ENCODE results near the gene LRRC8E. TPM values are rescaled to one million over a fixed set of nuclear protein-coding genes. Genes with fewer than 3 reads are reported as not detected.

Gene LRRC8E
- total RNA-seq, 2 donors from 2014 or later, result not detected

GRCh38 chr19:7932276-7932929 lies 44.1 kb downstream of the LRRC8E start:
- peaks cover 0 to 5% of the 10 kb centered on the region in 2 donors for H3K4me1 Mint-ChIP-seq (ENCODE audit: low read depth in 2 of 2)
- ATAC-seq, result no peak
- H3K9me3 Mint-ChIP-seq, result no peaks in the 10 kb centered on the region
- no peaks in the 10 kb centered on the region for H3K36me3 Mint-ChIP-seq
- no peak overlapping the region for H3K4me3 Mint-ChIP-seq
- no peaks in the 10 kb centered on the region for H3K27me3 Mint-ChIP-seq
- no peak overlapping the region for H3K27ac Mint-ChIP-seq
- no peak for DNase-seq (ENCODE audit: low spot score)

- H3K4me3 Mint-ChIP-seq, result no peak overlapping the region
- peaks cover 0 to 5% of the 10 kb centered on the region in 2 donors for H3K4me1 Mint-ChIP-seq (ENCODE audit: low read depth in 2 of 2)
- DNase-seq (ENCODE audit: low spot score) (no peak), ATAC-seq (no peak)
- H3K36me3 Mint-ChIP-seq, result no peaks in the 10 kb centered on the region
- no peaks in the 10 kb centered on the region for H3K27me3 Mint-ChIP-seq
- H3K27ac Mint-ChIP-seq, result no peak overlapping the region
- H3K9me3 Mint-ChIP-seq, result no peaks in the 10 kb centered on the region
These were observed 44.6 kb downstream of the LRRC8E start for GRCh38 chr19:7932930-7933300.

DNA sequence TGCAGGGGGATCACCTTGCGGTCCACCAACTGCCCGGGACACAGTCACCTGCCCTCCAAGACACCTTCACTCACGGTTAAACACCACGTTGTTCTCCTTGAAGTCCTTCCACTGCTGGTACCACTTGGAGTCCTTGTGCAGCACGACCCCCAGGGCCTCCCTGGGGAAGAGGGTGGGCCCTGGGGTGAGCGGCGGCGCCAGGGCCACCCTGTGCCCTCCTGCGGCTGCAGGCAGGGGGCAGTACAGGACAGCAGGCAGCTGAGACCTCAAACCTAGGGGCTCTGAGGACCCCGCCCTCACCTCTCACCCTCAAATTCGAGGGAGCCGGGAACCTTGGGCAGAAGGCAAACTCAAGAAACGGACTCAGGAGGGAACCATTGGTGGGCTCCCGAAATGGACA lies 45.1 kb downstream of the LRRC8E start:
- ATAC-seq, result no peak
- H3K4me1 Mint-ChIP-seq (ENCODE audit: low read depth in 2 of 2), result peaks cover 0 to 5% of the 10 kb centered on the region in 2 donors
- no peak overlapping the region for H3K27ac Mint-ChIP-seq
- DNase-seq (ENCODE audit: low spot score), result no peak
- H3K9me3 Mint-ChIP-seq, result no peaks in the 10 kb centered on the region
- H3K36me3 Mint-ChIP-seq, result no peaks in the 10 kb centered on the region
- no peaks in the 10 kb centered on the region for H3K27me3 Mint-ChIP-seq
- no peak overlapping the region for H3K4me3 Mint-ChIP-seq

GRCh38 chr19:7933828-7934725 lies 45.8 kb downstream of the LRRC8E start:
- H3K9me3 Mint-ChIP-seq, result no peaks in the 10 kb centered on the region
- no peak for ATAC-seq
- H3K36me3 Mint-ChIP-seq, result peaks cover 6% of the 10 kb centered on the region
- no peak for DNase-seq (ENCODE audit: low spot score)
- H3K27ac Mint-ChIP-seq, result no peak overlapping the region
- no peaks in the 10 kb centered on the region for H3K27me3 Mint-ChIP-seq
- peaks cover 0 to 2% of the 10 kb centered on the region in 2 donors for H3K4me1 Mint-ChIP-seq (ENCODE audit: low read depth in 2 of 2)
- H3K4me3 Mint-ChIP-seq, result no peak overlapping the region

- ATAC-seq, result no peak
- Mint-ChIP-seq H3K4me3 (no peak overlapping the region), H3K36me3 (peaks cover 6% of the 10 kb centered on the region), H3K27ac (no peak overlapping the region), H3K9me3 (no peaks in the 10 kb centered on the region), H3K27me3 (no peaks in the 10 kb centered on the region), H3K4me1 (ENCODE audit: low read depth in 2 of 2) (no peaks in the 10 kb centered on the region)
- DNase-seq (ENCODE audit: low spot score), result no peak
These were observed 46.5 kb downstream of the LRRC8E start for GRCh38 chr19:7934766-7935165.

DNA sequence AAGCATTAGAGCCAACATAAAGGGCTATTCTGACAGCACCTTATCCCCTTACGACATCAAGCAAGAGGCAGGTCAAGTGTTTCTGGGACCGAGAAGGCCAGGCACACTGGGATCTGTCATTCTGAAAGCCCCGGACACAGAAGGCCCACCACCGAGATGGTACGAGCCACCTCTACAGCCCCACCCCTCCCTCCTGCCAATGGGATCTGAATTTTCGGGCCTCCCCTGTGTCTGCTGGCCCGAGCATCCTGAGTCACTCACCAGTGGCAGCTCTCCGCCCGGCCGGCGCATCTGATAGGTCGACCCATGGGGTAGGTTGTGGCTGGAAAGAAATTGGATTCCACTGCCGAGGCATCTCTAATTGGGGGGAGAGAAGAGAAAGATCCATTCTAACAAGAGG lies 52.5 kb downstream of the LRRC8E start:
- Mint-ChIP-seq H3K4me1 (ENCODE audit: low read depth in 2 of 2) (peaks cover 23 to 25% of the 10 kb centered on the region in 2 donors), H3K4me3 (peak overlapping the region; percentile 59), H3K9me3 (no peaks in the 10 kb centered on the region), H3K27me3 (no peaks in the 10 kb centered on the region), H3K27ac (peak overlapping the region in 1 of 2 donors; percentile 28), H3K36me3 (peaks cover 6% of the 10 kb centered on the region)
- ATAC-seq, result no peak
- no peak for DNase-seq (ENCODE audit: low spot score)

DNA sequence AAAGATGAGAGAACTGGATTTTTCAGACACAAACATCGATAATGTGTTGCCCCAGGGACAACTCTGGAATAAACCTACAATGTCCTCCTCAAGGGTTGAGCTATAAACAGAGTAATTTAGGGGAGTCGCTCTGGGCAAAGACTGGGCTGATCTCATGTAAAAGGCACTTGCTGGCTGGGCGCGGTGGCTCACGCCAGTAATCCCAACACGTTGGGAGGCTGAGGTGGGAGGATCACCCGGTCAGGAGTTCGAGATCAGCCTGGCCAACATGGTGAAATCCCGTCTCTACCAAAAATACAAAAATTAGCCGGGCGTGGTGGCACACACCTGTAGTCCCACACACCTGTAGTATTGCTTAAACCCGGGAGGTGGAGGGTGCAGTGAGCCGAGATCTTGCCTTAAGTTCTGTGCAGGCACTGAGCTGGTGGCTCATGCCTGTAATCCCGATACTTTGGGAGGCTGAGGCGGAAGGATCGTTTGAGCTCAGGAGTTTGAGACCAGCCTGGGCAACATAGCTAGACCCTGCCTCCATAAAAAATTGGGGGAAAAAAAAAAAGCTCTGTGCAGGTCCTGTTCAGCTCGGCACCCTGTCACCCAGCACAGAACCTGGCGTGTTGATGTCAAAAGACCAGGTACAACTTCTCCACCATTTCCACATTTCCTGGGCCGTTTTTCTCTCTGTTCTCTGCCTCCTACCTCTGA lies 53.7 kb downstream of the LRRC8E start:
- ATAC-seq (no peak), DNase-seq (ENCODE audit: low spot score) (no peak)
- Mint-ChIP-seq H3K9me3 (no peaks in the 10 kb centered on the region), H3K36me3 (peaks cover 6% of the 10 kb centered on the region), H3K4me3 (peak overlapping the region; percentile 97), H3K27ac (peak overlapping the region in 1 of 2 donors; percentile 92), H3K4me1 (ENCODE audit: low read depth in 2 of 2) (peaks cover 23 to 25% of the 10 kb centered on the region in 2 donors), H3K27me3 (no peaks in the 10 kb centered on the region)

DNA sequence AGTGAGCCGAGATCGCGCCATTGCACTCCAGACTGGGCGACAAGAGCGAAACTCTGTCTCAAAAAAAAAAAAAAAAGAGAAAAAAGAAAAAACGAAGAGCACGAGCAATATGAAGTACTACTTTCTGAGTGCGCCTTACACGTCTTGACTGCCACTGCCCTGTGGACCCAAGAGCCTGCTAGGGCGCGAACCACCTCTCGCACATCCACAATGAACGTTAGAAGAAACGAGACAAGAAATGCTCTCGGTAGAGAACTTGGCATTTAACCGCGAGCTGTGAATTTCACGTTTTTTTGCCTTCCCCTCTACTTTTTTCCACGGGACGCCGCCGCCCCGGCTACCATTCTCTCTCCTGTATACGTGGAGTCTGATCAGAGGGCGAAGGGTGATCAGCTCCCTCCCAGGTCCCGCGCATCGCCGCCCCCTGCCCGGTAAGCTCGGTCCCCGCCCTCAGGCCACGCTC lies 54.7 kb downstream of the LRRC8E start:
- Mint-ChIP-seq H3K27me3 (no peaks in the 10 kb centered on the region), H3K27ac (peak overlapping the region; percentile 88 to 92), H3K36me3 (peaks cover 6% of the 10 kb centered on the region), H3K9me3 (no peaks in the 10 kb centered on the region), H3K4me3 (peak overlapping the region; percentile 97), H3K4me1 (ENCODE audit: low read depth in 2 of 2) (peaks cover 23 to 25% of the 10 kb centered on the region in 2 donors)
- DNase-seq (ENCODE audit: low spot score), result no peak
- ATAC-seq, result peak in 1 of 2 donors; percentile 9

- peak; percentile 99 to 100 for ATAC-seq
- peak within 1 kb of the TSS; percentile 97 for H3K4me3 Mint-ChIP-seq
These were observed 55.3 kb downstream of the LRRC8E start, which contains the start of gene TIMM44 for GRCh38 chr19:7943444-7944176. TSS of gene TIMM44 (minus strand) at chr19:7943666. CDS start at chr19:7943651, 15 bp downstream.

GRCh38 chr19:7944177-7944761 lies 56.0 kb downstream of the LRRC8E start:
- H3K9me3 Mint-ChIP-seq, result no peaks in the 10 kb centered on the region
- H3K4me3 Mint-ChIP-seq, result peak overlapping the region; percentile 97
- no peaks in the 10 kb centered on the region for H3K27me3 Mint-ChIP-seq
- no peaks in the 10 kb centered on the region for H3K36me3 Mint-ChIP-seq
- peaks cover 23 to 25% of the 10 kb centered on the region in 2 donors for H3K4me1 Mint-ChIP-seq (ENCODE audit: low read depth in 2 of 2)
- H3K27ac Mint-ChIP-seq, result peak overlapping the region; percentile 88 to 92
- peak; percentile 54 to 57 for ATAC-seq
- DNase-seq (ENCODE audit: low spot score), result peak; percentile 82

More at GRCh38 chr19:7943444-7944176, 55.3 kb downstream of the LRRC8E start, which contains the start of gene TIMM44:
- Mint-ChIP-seq H3K4me1 (ENCODE audit: low read depth in 2 of 2) (peaks cover 23 to 25% of the 10 kb centered on the region in 2 donors), H3K36me3 (peaks cover 5% of the 10 kb centered on the region), H3K27ac (peak within 1 kb of the TSS; percentile 88 to 92), H3K27me3 (no peaks in the 10 kb centered on the region), H3K9me3 (no peaks in the 10 kb centered on the region)
- peak; percentile 99 for DNase-seq (ENCODE audit: low spot score)

DNA sequence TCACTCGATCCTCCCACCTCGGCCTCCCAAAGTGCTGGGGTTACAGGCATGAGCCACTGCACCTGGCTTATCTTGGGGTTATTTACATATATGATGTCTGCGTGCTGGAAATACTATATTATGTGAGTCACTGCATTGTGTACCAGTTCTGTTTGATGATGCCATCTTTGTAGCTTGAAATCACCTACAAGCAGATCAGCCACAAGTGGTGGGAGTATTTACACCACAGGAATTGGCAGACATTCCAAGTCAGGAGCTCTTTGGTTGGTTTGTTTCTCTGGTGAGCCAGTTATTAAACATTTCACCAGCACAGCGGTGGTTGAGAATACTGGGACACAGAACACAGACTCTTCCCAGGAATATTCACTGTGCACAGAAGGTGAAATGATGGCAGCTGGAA lies 59.6 kb downstream of the LRRC8E start:
- no peak overlapping the region for H3K27ac Mint-ChIP-seq
- DNase-seq (ENCODE audit: low spot score) (no peak), ATAC-seq (no peak)
- H3K9me3 Mint-ChIP-seq, result no peaks in the 10 kb centered on the region
- H3K27me3 Mint-ChIP-seq, result no peaks in the 10 kb centered on the region
- peaks cover 16 to 17% of the 10 kb centered on the region in 2 donors for H3K4me1 Mint-ChIP-seq (ENCODE audit: low read depth in 2 of 2)
- no peaks in the 10 kb centered on the region for H3K36me3 Mint-ChIP-seq
- H3K4me3 Mint-ChIP-seq, result no peak overlapping the region

Data from natural killer cell treated with Interleukin-12 subunit alpha and Interleukin-12 subunit beta and Interleukin-15 and Interleukin-18, amount 100 ng/mL, for 72 hours (primary cell).